Neural cell (in vitro differentiated cells): Measurements from ENCODE around the gene QPCT.

Experiments
- EP300 ChIP-seq: fragments of 450-650 bp; conservative IDR thresholded peaks from 2 replicates; pipeline ENCODE4 v1.6.1; 2014; ENCODE audit warnings: antibody characterized with exemption, mild to moderate bottlenecking, moderate library complexity; ENCODE audit not compliant: poor library complexity, severe bottlenecking
- EZH2 ChIP-seq: fragments of 200-600, 300-800 bp; shearing (Covaris generic), sonication (generic); IDR thresholded peaks from 2 replicates; pipeline ENCODE4 v1.6.1; 2014; ENCODE audit warnings: antibody characterized with exemption, low read length, borderline replicate concordance, mild to moderate bottlenecking; ENCODE audit not compliant: insufficient read depth, poor library complexity, severe bottlenecking
- POLR2AphosphoS5 ChIP-seq: IDR thresholded peaks from 2 replicates; pipeline ENCODE4 v1.6.1; 2012
- TAF1 ChIP-seq: IDR thresholded peaks from 2 replicates; pipeline ENCODE4 v1.6.1; 2012; ENCODE audit warnings: low read depth

- TF ChIP-seq TAF1 (no peak), EZH2 (no peak), POLR2AphosphoS5 (no peak), EP300 (no peak)
These were observed 47.3 kb downstream of the QPCT start for GRCh38 chr2:37391711-37392110.
